Fibroblast of pulmonary artery (primary cell): Measurements from ENCODE around the gene DELE1.

Experiments
- DNase-seq: peaks from one replicate; pipeline ENCODE4 v3.0.0-alpha.2; 2010; ENCODE audit warnings: low read depth
- H3K4me3 ChIP-seq: replicated peaks from 2 replicates; pipeline ENCODE4 v1.5.1; 2011; ENCODE audit warnings: low read depth, mild to moderate bottlenecking, control low read depth, low read length, moderate library complexity
- TF ChIP-seq, protein P1 (sequence below): IDR thresholded peaks from 2 replicates; pipeline ENCODE4 v1.5.1; 2011; ENCODE audit warnings: mild to moderate bottlenecking, control low read depth, low read length, inconsistent platforms; ENCODE audit errors: missing control alignments

Gene DELE1

DNA sequence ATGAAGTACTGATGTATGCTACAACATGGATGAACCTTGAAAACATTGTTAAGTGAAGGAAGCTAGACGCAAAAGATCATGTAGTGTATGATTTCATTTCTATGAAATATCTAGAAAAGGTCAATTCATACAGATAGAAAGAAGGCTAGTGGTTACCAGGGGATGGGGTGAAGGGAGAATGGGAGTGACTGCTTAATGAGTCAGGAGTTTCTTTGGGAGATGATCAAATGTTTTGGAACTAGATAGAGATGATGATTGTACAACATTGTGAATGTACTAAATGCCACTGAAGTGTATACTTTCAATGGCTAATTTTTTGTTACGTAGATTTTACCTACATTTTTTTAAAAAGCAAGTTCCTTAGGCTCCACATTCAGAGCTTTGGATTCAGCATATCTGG is 14.9 kb upstream of the DELE1 start:
- DNase-seq, result no peak
- H3K4me3 ChIP-seq, result no peak overlapping the region
- TF ChIP-seq, protein P1, sequence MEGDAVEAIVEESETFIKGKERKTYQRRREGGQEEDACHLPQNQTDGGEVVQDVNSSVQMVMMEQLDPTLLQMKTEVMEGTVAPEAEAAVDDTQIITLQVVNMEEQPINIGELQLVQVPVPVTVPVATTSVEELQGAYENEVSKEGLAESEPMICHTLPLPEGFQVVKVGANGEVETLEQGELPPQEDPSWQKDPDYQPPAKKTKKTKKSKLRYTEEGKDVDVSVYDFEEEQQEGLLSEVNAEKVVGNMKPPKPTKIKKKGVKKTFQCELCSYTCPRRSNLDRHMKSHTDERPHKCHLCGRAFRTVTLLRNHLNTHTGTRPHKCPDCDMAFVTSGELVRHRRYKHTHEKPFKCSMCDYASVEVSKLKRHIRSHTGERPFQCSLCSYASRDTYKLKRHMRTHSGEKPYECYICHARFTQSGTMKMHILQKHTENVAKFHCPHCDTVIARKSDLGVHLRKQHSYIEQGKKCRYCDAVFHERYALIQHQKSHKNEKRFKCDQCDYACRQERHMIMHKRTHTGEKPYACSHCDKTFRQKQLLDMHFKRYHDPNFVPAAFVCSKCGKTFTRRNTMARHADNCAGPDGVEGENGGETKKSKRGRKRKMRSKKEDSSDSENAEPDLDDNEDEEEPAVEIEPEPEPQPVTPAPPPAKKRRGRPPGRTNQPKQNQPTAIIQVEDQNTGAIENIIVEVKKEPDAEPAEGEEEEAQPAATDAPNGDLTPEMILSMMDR, result no peak

DNA sequence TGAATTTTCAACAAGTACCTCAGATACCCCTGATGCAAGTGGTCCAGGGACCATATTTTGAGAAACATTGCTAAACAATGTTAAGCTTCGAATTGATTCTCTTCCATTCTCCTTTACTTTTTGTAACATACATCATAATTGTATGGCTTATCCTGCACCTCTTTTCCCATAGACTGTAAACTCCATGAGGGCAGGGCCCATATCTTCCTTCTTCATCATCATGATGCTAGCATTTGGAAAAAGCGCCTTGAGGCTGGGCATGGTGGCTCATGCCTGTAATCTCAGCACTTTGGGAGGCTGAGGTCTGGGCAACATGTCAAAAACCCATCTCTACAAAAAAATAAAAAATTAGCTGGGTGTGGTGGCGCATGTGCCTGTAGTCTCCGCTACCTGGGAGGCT is 14.5 kb upstream of the DELE1 start:
- TF ChIP-seq, protein P1, result no peak
- no peak for DNase-seq
- no peak overlapping the region for H3K4me3 ChIP-seq

DNA sequence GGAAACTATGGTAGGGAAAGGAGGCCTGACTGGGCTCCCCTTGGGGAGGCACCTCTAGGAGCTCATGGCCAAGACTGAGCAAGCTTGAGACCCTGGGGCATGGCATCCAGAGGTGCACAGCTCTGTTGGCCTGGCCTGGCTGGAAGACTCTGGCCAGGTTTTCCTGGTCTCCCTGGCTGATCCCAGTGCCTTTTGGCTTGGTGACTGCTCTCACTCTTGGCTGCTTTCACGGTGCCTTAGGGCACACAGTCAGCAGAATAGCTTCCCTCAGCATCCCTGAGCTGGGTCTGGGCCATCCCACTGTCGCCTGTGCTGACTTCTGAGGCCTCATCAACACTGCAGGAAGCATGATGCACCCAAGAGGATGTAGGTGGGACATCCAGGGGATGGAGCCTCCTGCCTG is 13.4 kb upstream of the DELE1 start:
- TF ChIP-seq, protein P1, result no peak
- no peak overlapping the region for H3K4me3 ChIP-seq
- no peak for DNase-seq

DNA sequence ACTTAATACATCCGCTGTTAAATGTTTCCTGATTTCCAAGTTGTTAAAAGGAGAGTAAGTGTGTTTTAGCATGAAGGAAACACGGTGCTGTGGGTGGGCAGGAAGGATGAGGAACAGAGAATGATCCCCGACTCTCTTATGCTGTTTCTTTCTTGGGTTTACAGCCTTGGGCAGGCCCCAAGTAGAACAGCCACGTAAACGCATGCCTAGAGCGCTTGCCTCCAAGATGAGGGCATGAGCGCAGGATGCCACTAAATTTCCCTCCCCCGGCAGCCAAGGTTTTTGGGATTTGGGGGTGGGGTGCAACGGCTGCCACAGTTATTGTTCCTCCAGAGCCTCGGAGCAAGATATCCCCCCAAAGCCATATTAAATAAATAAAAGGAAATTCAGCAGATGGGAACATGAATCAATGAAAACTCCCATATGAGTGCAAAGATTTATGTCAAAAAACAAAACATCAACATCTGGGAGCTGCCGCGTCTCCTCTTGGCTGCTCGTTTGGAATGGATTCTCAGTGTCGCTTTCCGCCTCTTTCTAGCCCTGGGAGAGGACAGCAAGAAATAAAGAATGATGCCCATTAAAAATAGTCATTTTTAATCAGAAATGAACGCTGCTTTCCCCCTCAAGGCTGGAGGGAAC is 10.0 kb upstream of the DELE1 start:
- TF ChIP-seq, protein P1, result no peak
- peak overlapping the region; percentile 32 for H3K4me3 ChIP-seq
- DNase-seq, result no peak

DNA sequence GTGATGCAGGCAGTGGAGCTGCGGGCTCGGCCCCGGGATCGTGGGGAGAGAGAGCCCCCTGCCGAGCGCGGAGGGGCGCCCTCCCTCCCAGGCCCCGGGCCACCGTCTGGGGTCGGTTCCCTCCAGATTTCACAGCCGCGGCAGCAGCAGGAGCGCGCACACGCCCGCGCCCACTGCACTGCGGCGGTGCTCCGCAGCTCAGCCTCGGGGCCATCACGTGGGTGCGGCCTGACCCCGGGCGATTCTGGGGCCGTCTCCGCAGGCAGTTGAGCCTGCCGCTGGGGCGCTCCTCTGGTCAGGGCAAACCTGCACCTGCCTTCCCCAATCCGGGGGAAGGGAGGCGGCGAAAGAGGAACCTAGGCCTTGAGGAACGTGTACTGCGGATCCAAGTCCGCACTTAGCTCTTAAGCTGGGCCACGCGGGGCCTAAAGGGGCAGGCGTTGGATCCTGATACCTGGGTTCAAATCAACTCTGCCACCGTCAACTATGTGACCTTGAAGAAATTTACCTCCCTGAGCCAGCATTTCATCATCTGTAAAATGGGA is 9.4 kb upstream of the DELE1 start:
- peak overlapping the region; percentile 32 for H3K4me3 ChIP-seq
- peak; percentile 2 for DNase-seq
- TF ChIP-seq, protein P1, result peak; percentile 11

DNA sequence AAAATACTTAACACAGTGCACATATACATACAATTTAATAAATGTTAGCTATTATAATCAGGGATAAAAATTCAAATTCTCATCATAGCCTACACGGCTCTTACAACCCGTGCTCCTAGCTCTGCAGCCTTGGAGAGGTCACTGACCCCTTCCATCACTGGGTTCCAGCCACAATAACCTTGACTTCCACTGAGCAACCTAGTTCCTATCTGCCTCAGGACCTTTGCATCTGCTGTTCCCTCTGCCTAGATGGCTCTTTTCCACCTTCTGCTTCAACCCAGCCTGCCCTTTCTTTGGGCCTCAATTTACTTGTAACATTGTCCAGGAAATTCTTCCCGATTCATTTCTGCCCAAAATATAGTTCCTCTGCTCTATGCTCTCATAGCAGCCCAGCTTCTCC is 8.9 kb upstream of the DELE1 start:
- no peak for DNase-seq
- TF ChIP-seq, protein P1, result no peak
- no peak overlapping the region for H3K4me3 ChIP-seq

DNA sequence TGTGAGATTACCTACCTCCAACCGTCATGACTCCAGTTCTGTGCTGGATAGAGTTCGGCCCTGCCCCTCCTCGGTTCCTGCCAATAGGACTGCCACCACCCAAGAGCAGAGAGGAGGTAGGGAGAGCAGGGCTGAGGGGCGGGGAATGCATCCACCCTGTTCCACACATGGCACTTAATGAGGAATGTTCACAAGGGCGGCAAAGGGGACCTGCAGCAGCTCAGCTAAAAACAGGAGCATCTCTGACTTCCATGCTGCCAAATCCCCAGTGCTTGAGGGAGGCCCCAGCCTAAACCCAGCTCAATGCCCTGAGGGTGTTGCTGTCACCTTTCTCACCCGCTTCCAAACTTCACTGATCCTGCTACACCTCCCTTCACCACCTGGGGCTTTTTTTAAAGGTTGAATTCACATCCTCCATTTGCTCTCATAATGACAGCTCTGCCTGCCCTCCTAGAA is 7.8 kb upstream of the DELE1 start:
- TF ChIP-seq, protein P1, result no peak
- no peak for DNase-seq
- no peak overlapping the region for H3K4me3 ChIP-seq
